HEK293 (cell line): ENCODE results near the gene STARD9.

Source experiments
- BCL11A ChIP-seq: fragments of 450-650 bp; formaldehyde crosslinking; IDR thresholded peaks from 2 replicates; pipeline ENCODE4 v1.5.1; 2016; ENCODE audit warnings: low read depth, missing biosample characterization, missing genetic modification characterization
- HOXC10 ChIP-seq: sonication (generic); formaldehyde crosslinking; IDR thresholded peaks from 2 replicates; pipeline ENCODE4 v1.8.1; 2023; ENCODE audit warnings: mild to moderate bottlenecking, missing genetic modification reagents
- KLF1 ChIP-seq: fragments of 450-650 bp; formaldehyde crosslinking; IDR thresholded peaks from 2 replicates; pipeline ENCODE4 v1.5.1; 2016; ENCODE audit warnings: missing biosample characterization, missing genetic modification characterization
- KLF17 ChIP-seq: fragments of 450-650 bp; formaldehyde crosslinking; IDR thresholded peaks from 2 replicates; pipeline ENCODE4 v1.5.1; 2016; ENCODE audit warnings: missing biosample characterization, missing genetic modification characterization
- KLF8 ChIP-seq: fragments of 450-650 bp; formaldehyde crosslinking; IDR thresholded peaks from 2 replicates; pipeline ENCODE4 v1.5.1; 2016; ENCODE audit warnings: missing biosample characterization, missing genetic modification characterization
- KLF9 ChIP-seq: fragments of 450-650 bp; formaldehyde crosslinking; IDR thresholded peaks from 2 replicates; pipeline ENCODE4 v1.5.1; 2016; ENCODE audit warnings: missing biosample characterization, missing genetic modification characterization, low read depth
- MZF1 ChIP-seq: fragments of 450-650 bp; formaldehyde crosslinking; IDR thresholded peaks from 2 replicates; pipeline ENCODE4 v1.5.1; 2017; ENCODE audit warnings: missing biosample characterization, missing genetic modification characterization, borderline replicate concordance
- PATZ1 ChIP-seq: fragments of 450-650 bp; formaldehyde crosslinking; IDR thresholded peaks from 2 replicates; pipeline ENCODE4 v1.5.1; 2016; ENCODE audit warnings: missing biosample characterization, missing genetic modification characterization
- ZBTB10 ChIP-seq: fragments of 450-650 bp; formaldehyde crosslinking; IDR thresholded peaks from 2 replicates; pipeline ENCODE4 v1.5.1; 2016; ENCODE audit warnings: missing biosample characterization, missing genetic modification characterization
- ZBTB11 ChIP-seq: fragments of 450-650 bp; formaldehyde crosslinking; conservative IDR thresholded peaks from 2 replicates; pipeline ENCODE4 v1.5.1; 2016; ENCODE audit warnings: low read depth, missing biosample characterization, missing genetic modification characterization
- ZFP3 ChIP-seq: fragments of 450-650 bp; formaldehyde crosslinking; IDR thresholded peaks from 2 replicates; pipeline ENCODE4 v1.5.1; 2016; ENCODE audit warnings: low read depth, missing biosample characterization, missing genetic modification characterization
- ZFP41 ChIP-seq: fragments of 450-650 bp; formaldehyde crosslinking; IDR thresholded peaks from 2 replicates; pipeline ENCODE4 v1.5.1; 2016; ENCODE audit warnings: missing biosample characterization, missing genetic modification characterization, borderline replicate concordance
- ZNF10 ChIP-seq: fragments of 450-650 bp; formaldehyde crosslinking; IDR thresholded peaks from 2 replicates; pipeline ENCODE4 v1.5.1; 2017; ENCODE audit warnings: missing biosample characterization, missing genetic modification characterization
- ZNF138 ChIP-seq: fragments of 450-650 bp; formaldehyde crosslinking; IDR thresholded peaks from 2 replicates; pipeline ENCODE4 v1.5.1; 2016; ENCODE audit warnings: missing biosample characterization, missing genetic modification characterization, borderline replicate concordance
- ZNF148 ChIP-seq: fragments of 450-650 bp; formaldehyde crosslinking; IDR thresholded peaks from 2 replicates; pipeline ENCODE4 v1.5.0; 2017; ENCODE audit warnings: missing biosample characterization, missing genetic modification characterization, borderline replicate concordance
- ZNF169 ChIP-seq: fragments of 450-650 bp; formaldehyde crosslinking; IDR thresholded peaks from 2 replicates; pipeline ENCODE4 v1.5.1; 2016; ENCODE audit warnings: missing biosample characterization, missing genetic modification characterization
- ZNF214 ChIP-seq: fragments of 450-650 bp; formaldehyde crosslinking; IDR thresholded peaks from 2 replicates; pipeline ENCODE4 v1.5.1; 2017; ENCODE audit warnings: missing biosample characterization, mild to moderate bottlenecking, missing genetic modification characterization, borderline replicate concordance
- ZNF274 ChIP-seq, 2 experiments: fragments of 200-500 bp in 1 of 2; fragments of 450-650 bp in 1 of 2; sonication (Bioruptor generic) in 1 of 2; formaldehyde crosslinking in 1 of 2; IDR thresholded peaks; 2 replicates each; pipeline versions ENCODE4 v1.5.1 to v1.6.1; 2014 to 2016; ENCODE audit warnings: borderline replicate concordance in 1 of 2, inconsistent platforms in 1 of 2, low read length in 1 of 2, missing biosample characterization in 1 of 2, missing genetic modification characterization in 1 of 2
- ZNF324 ChIP-seq: fragments of 450-650 bp; formaldehyde crosslinking; IDR thresholded peaks from 2 replicates; pipeline ENCODE4 v1.5.1; 2016; ENCODE audit warnings: missing biosample characterization, missing genetic modification characterization
- ZNF426 ChIP-seq: fragments of 450-650 bp; formaldehyde crosslinking; IDR thresholded peaks from 2 replicates; pipeline ENCODE4 v1.5.1; 2017; ENCODE audit warnings: missing biosample characterization, missing genetic modification characterization, mild to moderate bottlenecking, inconsistent platforms, moderate library complexity
- ZNF473 ChIP-seq: fragments of 450-650 bp; formaldehyde crosslinking; IDR thresholded peaks from 2 replicates; pipeline ENCODE4 v1.5.1; 2017; ENCODE audit warnings: missing biosample characterization, missing genetic modification characterization
- ZNF544 ChIP-seq: fragments of 450-650 bp; formaldehyde crosslinking; IDR thresholded peaks from 2 replicates; pipeline ENCODE4 v1.5.0; 2017; ENCODE audit warnings: missing biosample characterization, missing genetic modification characterization
- ZNF549 ChIP-seq: fragments of 450-650 bp; IDR thresholded peaks from 2 replicates; pipeline ENCODE4 v1.5.1; 2018; ENCODE audit warnings: missing biosample characterization, missing genetic modification characterization, mild to moderate bottlenecking, inconsistent platforms, moderate library complexity
- ZNF580 ChIP-seq: fragments of 450-650 bp; formaldehyde crosslinking; IDR thresholded peaks from 2 replicates; pipeline ENCODE4 v1.5.1; 2016; ENCODE audit warnings: missing biosample characterization, missing genetic modification characterization
- ZNF600 ChIP-seq: fragments of 450-650 bp; formaldehyde crosslinking; IDR thresholded peaks from 2 replicates; pipeline ENCODE4 v1.5.1; 2016; ENCODE audit warnings: missing biosample characterization, missing genetic modification characterization
- ZNF76 ChIP-seq: fragments of 450-650 bp; formaldehyde crosslinking; IDR thresholded peaks from 2 replicates; pipeline ENCODE4; 2016; ENCODE audit warnings: low read depth, missing biosample characterization, missing genetic modification characterization, borderline replicate concordance

STARD9 gene

GRCh38 chr15:42548249-42549031 is 27.0 kb upstream of the STARD9 start, which contains the start of the genes HAUS2 and LRRC57 (continued):
- TF ChIP-seq ZBTB11 (peak; percentile 83), KLF8 (tag by site-specific recombination) (peak; percentile 94), KLF17 (tag by site-specific recombination) (peak; percentile 90), MZF1 (tag by site-specific recombination) (no peak), ZNF10 (tag by site-specific recombination) (no peak; the same call in 1 of the 2 replicates), ZNF76 (peak; percentile 54; the same call in 1 of the 2 replicates), ZNF214 (tag by site-specific recombination) (no peak), ZNF169 (tag by site-specific recombination) (no peak), ZNF274 (IDR thresholded peaks at IDR 0.05; ENCODE audit: low read length) (no peak), ZNF274 (tag by site-specific recombination; IDR thresholded peaks at IDR 0.05; ENCODE audit: borderline replicate concordance) (no peak), ZNF138 (tag by site-specific recombination) (no peak), ZNF549 (tag by site-specific recombination) (no peak), ZBTB10 (peak; percentile 63), PATZ1 (tag by site-specific recombination) (peak; percentile 74), ZNF544 (tag by site-specific recombination) (no peak), HOXC10 (CRISPR knock-in tag) (no peak), ZFP3 (tag by site-specific recombination) (no peak), ZFP41 (tag by site-specific recombination) (no peak), ZNF426 (no peak), ZNF600 (tag by site-specific recombination) (no peak), ZNF324 (tag by site-specific recombination) (no peak), ZNF148 (tag by site-specific recombination) (no peak), ZNF473 (no peak), KLF9 (peak; percentile 41; the same call in 1 of the 2 replicates), ZNF580 (peak; percentile 18; the same call in 1 of the 2 replicates), KLF1 (peak; percentile 88), BCL11A (tag by site-specific recombination) (no peak)
